Measurements from ENCODE around the gene CDH4. TPM values are rescaled to one million over a fixed set of nuclear protein-coding genes. Genes with fewer than 3 reads are reported as not detected.

CDH4 gene
- total and polyA plus RNA-seq, 2 donors from 2014 or later, result 1.1 TPM; not detected in 1

- no peak for FAIRE-seq
- Histone ChIP-seq H3K27ac (ENCODE audit: low read depth in 2 of 2, low read length in 2 of 2) (no peak overlapping the region), H3K36me3 (ENCODE audit: control insufficient read depth in 2 of 3, insufficient read depth in 3 of 3, low read length in 3 of 3) (no peaks in the 10 kb centered on the region), H3K4me3 (ENCODE audit: low read length in 3 of 3) (no peak overlapping the region), H3K9ac (ENCODE audit: low read length in 3 of 3) (no peak overlapping the region), H3K27me3 (ENCODE audit: control insufficient read depth, insufficient read depth, low read length) (no peaks in the 10 kb centered on the region), H3K9me3 (ENCODE audit: control insufficient read depth in 2 of 3, insufficient read depth in 1 of 3, low read length in 3 of 3) (no peaks in the 10 kb centered on the region), H3K4me1 (ENCODE audit: control insufficient read depth in 2 of 3, insufficient read depth in 2 of 3, low read depth in 1 of 3, low read length in 3 of 3) (no peaks in the 10 kb centered on the region)
- TF ChIP-seq CTCF (IDR thresholded peaks at IDR 0.05; ENCODE audit: borderline replicate concordance, extremely low read depth, insufficient read depth), result no peak
- DNase-seq, result peak in 1 of 5 donors; percentile 20
- intact Hi-C loops (cut with DNase I), result no loop called here
Measured at GRCh38 chr20:61532736-61533135, 280.7 kb downstream of the CDH4 start.

- Histone ChIP-seq H3K27ac (ENCODE audit: low read depth in 2 of 2, low read length in 2 of 2) (no peak overlapping the region), H3K36me3 (ENCODE audit: control insufficient read depth in 2 of 3, insufficient read depth in 3 of 3, low read length in 3 of 3) (no peaks in the 10 kb centered on the region), H3K9ac (ENCODE audit: low read length in 3 of 3) (no peak overlapping the region), H3K9me3 (ENCODE audit: control insufficient read depth in 2 of 3, insufficient read depth in 1 of 3, low read length in 3 of 3) (no peaks in the 10 kb centered on the region), H3K4me1 (ENCODE audit: control insufficient read depth in 2 of 3, insufficient read depth in 2 of 3, low read depth in 1 of 3, low read length in 3 of 3) (no peaks in the 10 kb centered on the region), H3K27me3 (ENCODE audit: control insufficient read depth, insufficient read depth, low read length) (no peaks in the 10 kb centered on the region), H3K4me3 (ENCODE audit: low read length in 3 of 3) (no peak overlapping the region)
- TF ChIP-seq CTCF (IDR thresholded peaks at IDR 0.05; ENCODE audit: borderline replicate concordance, extremely low read depth, insufficient read depth), result no peak
- FAIRE-seq (no peak), DNase-seq (peak in 1 of 5 donors; percentile 60)
- intact Hi-C loops (cut with DNase I), result no loop called here
Measured at GRCh38 chr20:61533231-61533631, 281.2 kb downstream of the CDH4 start.

GRCh38 chr20:61534346-61534745 lies 282.3 kb downstream of the CDH4 start:
- Histone ChIP-seq H3K9ac (ENCODE audit: low read length in 3 of 3) (no peak overlapping the region), H3K9me3 (ENCODE audit: control insufficient read depth in 2 of 3, insufficient read depth in 1 of 3, low read length in 3 of 3) (no peaks in the 10 kb centered on the region), H3K27ac (ENCODE audit: low read depth in 2 of 2, low read length in 2 of 2) (no peak overlapping the region), H3K36me3 (ENCODE audit: control insufficient read depth in 2 of 3, insufficient read depth in 3 of 3, low read length in 3 of 3) (no peaks in the 10 kb centered on the region), H3K4me1 (ENCODE audit: control insufficient read depth in 2 of 3, insufficient read depth in 2 of 3, low read depth in 1 of 3, low read length in 3 of 3) (no peaks in the 10 kb centered on the region), H3K27me3 (ENCODE audit: control insufficient read depth, insufficient read depth, low read length) (no peaks in the 10 kb centered on the region), H3K4me3 (ENCODE audit: low read length in 3 of 3) (no peak overlapping the region)
- intact Hi-C loops (cut with DNase I), result no loop called here
- peak in 1 of 5 donors; percentile 27 for DNase-seq
- TF ChIP-seq CTCF (IDR thresholded peaks at IDR 0.05; ENCODE audit: borderline replicate concordance, extremely low read depth, insufficient read depth), result no peak
- FAIRE-seq, result no peak

DNA sequence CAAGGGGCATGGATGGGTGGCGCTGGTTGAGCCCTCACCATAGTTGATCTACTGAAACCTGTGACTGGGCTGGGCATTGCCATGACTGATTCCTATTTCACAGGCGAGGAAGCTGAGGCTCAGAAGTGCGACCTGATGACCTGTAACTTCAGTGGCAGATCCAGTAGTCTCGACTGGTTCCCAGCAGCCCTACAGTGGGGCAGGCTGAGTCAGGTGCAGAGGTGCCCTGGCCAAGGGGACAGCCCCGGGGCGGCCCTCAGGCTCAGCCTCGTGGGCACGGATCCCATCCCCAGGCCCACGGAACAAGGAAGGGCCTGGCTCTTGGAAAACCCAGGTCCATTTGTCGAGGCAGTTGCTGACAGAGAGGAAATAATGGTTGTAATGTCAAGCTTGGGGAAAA lies 283.0 kb downstream of the CDH4 start:
- intact Hi-C loops (cut with DNase I), result no loop called here
- Histone ChIP-seq H3K9ac (ENCODE audit: low read length in 3 of 3) (no peak overlapping the region), H3K9me3 (ENCODE audit: control insufficient read depth in 2 of 3, insufficient read depth in 1 of 3, low read length in 3 of 3) (no peaks in the 10 kb centered on the region), H3K27me3 (ENCODE audit: control insufficient read depth, insufficient read depth, low read length) (no peaks in the 10 kb centered on the region), H3K27ac (ENCODE audit: low read depth in 2 of 2, low read length in 2 of 2) (no peak overlapping the region), H3K4me3 (ENCODE audit: low read length in 3 of 3) (no peak overlapping the region), H3K36me3 (ENCODE audit: control insufficient read depth in 2 of 3, insufficient read depth in 3 of 3, low read length in 3 of 3) (no peaks in the 10 kb centered on the region), H3K4me1 (ENCODE audit: control insufficient read depth in 2 of 3, insufficient read depth in 2 of 3, low read depth in 1 of 3, low read length in 3 of 3) (no peaks in the 10 kb centered on the region)
- FAIRE-seq, result no peak
- peak in 1 of 5 donors; percentile 49 for DNase-seq
- no peak for TF ChIP-seq CTCF (IDR thresholded peaks at IDR 0.05; ENCODE audit: borderline replicate concordance, extremely low read depth, insufficient read depth)

Measured in kidney (tissue), 14 donors.